ENCODE data around the gene IGSF5.

GRCh38 chr21:39712976-39713375 is 32.0 kb upstream of the IGSF5 start:
- no peak for TF ChIP-seq CTCF (IDR thresholded peaks at IDR 0.05)
- TF ChIP-seq POLR2AphosphoS5 (IDR thresholded peaks at IDR 0.05) = no peak
- TF ChIP-seq POLR2A (IDR thresholded peaks at IDR 0.05) = no peak
